Testis (tissue), 3 donors: ENCODE measurements around the gene ERC2. TPM values are rescaled to one million over a fixed set of nuclear protein-coding genes. Genes with fewer than 3 reads are reported as not detected.

Source experiments
- DNase-seq: peaks from one replicate; pipeline ENCODE4 v3.0.0-alpha.2; 2019
- H3K27ac ChIP-seq, 2 donors: fragments of 200-600 bp; sonication (generic); one replicate each; pipeline ENCODE4 v1.5.1; 2019
- H3K27me3 ChIP-seq: fragments of 200-600 bp; sonication (generic); one replicate; pipeline ENCODE4 v1.5.1; 2019
- H3K36me3 ChIP-seq: fragments of 200-600 bp; sonication (generic); one replicate; pipeline ENCODE4 v1.5.1; 2017; ENCODE audit warnings: low read depth; ENCODE audit errors: missing control alignments
- H3K4me1 ChIP-seq: fragments of 200-600 bp; sonication (generic); one replicate; pipeline ENCODE4 v1.5.1; 2019
- H3K4me3 ChIP-seq, 2 donors: fragments of 200-600 bp; sonication (generic); one replicate each; pipeline ENCODE4 v1.5.1; 2017 to 2019
- H3K9me3 ChIP-seq: fragments of 200-600 bp; sonication (generic); one replicate; pipeline ENCODE4 v1.5.1; 2017
- CTCF ChIP-seq, 3 experiments: fragments of 450-650 bp in 2 of 3; fragments of 200-600 bp in 1 of 3; sonication (generic) in 1 of 3; IDR thresholded peaks; one replicate each; pipeline ENCODE4 v1.5.1; 2016 to 2019; ENCODE audit warnings: antibody characterized with exemption in 3 of 3, mild to moderate bottlenecking in 2 of 3, moderate library complexity in 1 of 3
- POLR2A ChIP-seq: fragments of 450-650 bp; IDR thresholded peaks from one replicate; pipeline ENCODE4 v1.6.1; 2017; ENCODE audit warnings: antibody characterized with exemption, mild to moderate bottlenecking, moderate library complexity
- WGBS, 2 donors: methylation state at CpG; one replicate each; pipeline ENCODE4 v1.1.5; 2018; 5-methylcytosine and 5-hydroxymethylcytosine counted together
- intact Hi-C: fragments of 100-400 bp; cut with DNase I; formaldehyde crosslinking; loops from one replicate; pipeline ENCODE4 v1.15.1; 2023; ENCODE audit warnings: low total_unique reads
- polyA plus RNA-seq: library from polyadenylated mRNA; stranded (reverse); fragments of 350-450 nt; fragmentation: Illumina TruSeq; extraction: RNeasy Lipid Tissue Mini Kit (QIAGEN cat#74804); gene quantifications from one replicate; pipeline ENCODE4 v1.2.3, GENCODE V29; 2014; ENCODE audit warnings: low read depth, low replicate concordance; ENCODE audit not compliant: insufficient read depth
- total RNA-seq, 2 donors: library from RNA; depleted of rRNA; stranded (reverse); fragments of >200 nt; gene quantifications; one replicate each; pipeline ENCODE4 v1.2.3, GENCODE V29; 2016

Gene ERC2
- total and polyA plus RNA-seq, 3 donors from 2014 or later = 1.9 to 6.1 (median 5.9) TPM

- Histone ChIP-seq H3K27me3 (no peaks in the 10 kb centered on the region), H3K27ac (no peak overlapping the region), H3K9me3 (no peaks in the 10 kb centered on the region), H3K4me1 (no peaks in the 10 kb centered on the region), H3K4me3 (no peak overlapping the region), H3K36me3 (no peaks in the 10 kb centered on the region)
- intact Hi-C loops = no loop called here
- WGBS, 2 donors = 68 to 88% methylated on average over 4 of the region's 4 CpGs
- DNase-seq = no peak
- TF ChIP-seq CTCF (IDR thresholded peaks at IDR 0.05) (no peak), POLR2A (no peak)
Measured at GRCh38 chr3:56052188-56052587, 416.1 kb downstream of the ERC2 start.

- no peaks in the 10 kb centered on the region for H3K4me1 ChIP-seq
- H3K27ac ChIP-seq = no peak overlapping the region
- DNase-seq = no peak
- no peak overlapping the region for H3K4me3 ChIP-seq
- intact Hi-C loops = no loop called here
- TF ChIP-seq CTCF (IDR thresholded peaks at IDR 0.05) = no peak
- no peak for TF ChIP-seq POLR2A
- no peaks in the 10 kb centered on the region for H3K9me3 ChIP-seq
- H3K36me3 ChIP-seq = no peaks in the 10 kb centered on the region
- no peaks in the 10 kb centered on the region for H3K27me3 ChIP-seq
Measured at GRCh38 chr3:56051052-56051451, 417.2 kb downstream of the ERC2 start.

- H3K9me3 ChIP-seq = no peaks in the 10 kb centered on the region
- intact Hi-C loops = loop anchor here (10.0 kb wide), 1 partner anchor 564 kb away; the partner anchor contains the start of gene WNT5A
- DNase-seq = no peak
- no peak for TF ChIP-seq POLR2A
- TF ChIP-seq CTCF (IDR thresholded peaks at IDR 0.05) = no peak
- H3K4me3 ChIP-seq = no peak overlapping the region
- H3K36me3 ChIP-seq = no peaks in the 10 kb centered on the region
- H3K27me3 ChIP-seq = no peaks in the 10 kb centered on the region
- H3K4me1 ChIP-seq = no peaks in the 10 kb centered on the region
- no peak overlapping the region for H3K27ac ChIP-seq
- 85 to 92% methylated on average over 4 of the region's 4 CpGs for WGBS, 2 donors
Measured at GRCh38 chr3:56048946-56049345, 419.3 kb downstream of the ERC2 start.

GRCh38 chr3:56048331-56048730 lies 419.9 kb downstream of the ERC2 start:
- intact Hi-C loops = loop anchor here (10.0 kb wide), 1 partner anchor 564 kb away; the partner anchor contains the start of gene WNT5A

More at GRCh38 chr3:56048331-56048730, 419.9 kb downstream of the ERC2 start:
- Histone ChIP-seq H3K9me3 (no peaks in the 10 kb centered on the region), H3K4me3 (no peak overlapping the region), H3K27me3 (no peaks in the 10 kb centered on the region), H3K27ac (no peak overlapping the region), H3K36me3 (no peaks in the 10 kb centered on the region), H3K4me1 (no peaks in the 10 kb centered on the region)
- WGBS, 2 donors = 96% methylated on average over 1 of the region's 1 CpG
- no peak for DNase-seq
- no peak for TF ChIP-seq POLR2A
- no peak for TF ChIP-seq CTCF (IDR thresholded peaks at IDR 0.05)
